ENCODE results near the gene RPF1. TPM values are rescaled to one million over a fixed set of nuclear protein-coding genes. Genes with fewer than 3 reads are reported as not detected.
"Not testable (repeated sequence)": the region's sequence is repeated elsewhere in the genome, so short reads cannot be mapped to it uniquely, and the experiment has no call there.

RPF1 gene, protein sequence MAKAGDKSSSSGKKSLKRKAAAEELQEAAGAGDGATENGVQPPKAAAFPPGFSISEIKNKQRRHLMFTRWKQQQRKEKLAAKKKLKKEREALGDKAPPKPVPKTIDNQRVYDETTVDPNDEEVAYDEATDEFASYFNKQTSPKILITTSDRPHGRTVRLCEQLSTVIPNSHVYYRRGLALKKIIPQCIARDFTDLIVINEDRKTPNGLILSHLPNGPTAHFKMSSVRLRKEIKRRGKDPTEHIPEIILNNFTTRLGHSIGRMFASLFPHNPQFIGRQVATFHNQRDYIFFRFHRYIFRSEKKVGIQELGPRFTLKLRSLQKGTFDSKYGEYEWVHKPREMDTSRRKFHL
- 42.6 and 55.0 TPM in 2 replicates for total RNA-seq

DNA sequence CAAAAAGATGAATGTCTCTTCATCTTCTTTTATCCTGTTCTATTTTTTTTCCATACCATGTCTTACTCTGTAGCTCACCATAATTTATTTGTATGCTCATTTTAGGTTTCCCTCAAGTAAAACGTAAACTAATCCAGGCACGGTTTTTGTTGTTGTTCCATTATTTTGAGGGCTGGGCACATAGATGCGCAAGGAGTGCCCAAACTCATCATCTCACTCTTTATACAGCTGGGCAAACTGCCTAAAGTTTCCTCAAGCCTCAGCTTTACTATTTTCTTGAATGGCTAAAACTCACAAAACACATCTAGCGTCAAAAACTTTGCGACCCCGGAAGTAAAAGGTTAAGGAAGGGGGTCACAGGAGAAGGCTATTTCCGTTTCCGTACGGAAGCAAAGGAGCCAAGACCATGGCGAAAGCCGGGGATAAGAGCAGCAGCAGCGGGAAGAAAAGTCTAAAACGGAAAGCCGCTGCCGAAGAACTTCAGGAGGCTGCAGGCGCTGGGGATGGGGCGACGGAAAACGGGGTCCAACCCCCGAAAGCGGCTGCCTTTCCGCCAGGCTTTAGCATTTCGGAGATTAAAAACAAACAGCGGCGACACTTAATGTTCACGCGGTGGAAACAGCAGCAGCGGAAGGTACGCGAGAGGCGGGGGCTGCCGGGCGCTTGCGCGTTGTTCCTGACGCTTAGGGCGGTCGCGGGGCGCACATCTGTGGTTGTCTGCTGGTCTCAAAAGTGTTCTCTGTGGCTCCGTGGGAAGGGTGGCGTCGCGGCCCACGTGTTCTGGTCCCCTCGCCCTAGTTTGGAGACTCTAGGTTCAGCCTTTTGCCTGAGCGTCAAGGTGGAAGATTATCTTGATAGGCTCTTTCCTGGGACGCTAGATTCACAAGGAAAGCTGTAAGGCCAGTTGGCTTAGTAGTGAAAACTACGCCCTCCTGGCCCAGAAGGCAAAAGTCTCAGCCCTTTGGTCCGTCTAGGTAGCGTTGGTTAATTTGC is at the start of gene RPF1:
RPF1 (plus strand) TSS at position 391 of the 993 bp plus-strand sequence; CDS start at position 407, 16 bp downstream.
- peak; percentile 77 for DNase-seq (ENCODE audit: low read depth)

DNA sequence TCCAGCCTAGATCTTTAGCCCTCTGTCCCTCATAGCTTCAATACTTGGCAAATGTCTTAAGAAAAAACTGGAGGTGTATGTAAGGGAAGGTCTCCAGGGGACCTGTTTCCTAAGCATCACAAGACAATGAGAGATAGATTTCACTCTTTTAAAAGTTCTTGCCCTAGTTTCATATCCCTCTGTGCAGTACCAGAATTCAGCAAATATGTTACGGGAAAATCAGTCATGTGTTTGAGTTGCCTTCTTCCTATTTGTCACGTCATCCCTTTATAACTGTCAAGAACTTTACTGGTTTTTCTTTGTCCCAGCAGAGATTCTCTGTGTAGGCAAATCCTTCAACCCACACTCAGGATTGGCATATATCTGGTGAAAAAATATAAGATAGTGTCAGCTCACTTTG is 48.5 kb upstream of the RPF1 start:
- DNase-seq (ENCODE audit: low read depth), result no peak

DNA sequence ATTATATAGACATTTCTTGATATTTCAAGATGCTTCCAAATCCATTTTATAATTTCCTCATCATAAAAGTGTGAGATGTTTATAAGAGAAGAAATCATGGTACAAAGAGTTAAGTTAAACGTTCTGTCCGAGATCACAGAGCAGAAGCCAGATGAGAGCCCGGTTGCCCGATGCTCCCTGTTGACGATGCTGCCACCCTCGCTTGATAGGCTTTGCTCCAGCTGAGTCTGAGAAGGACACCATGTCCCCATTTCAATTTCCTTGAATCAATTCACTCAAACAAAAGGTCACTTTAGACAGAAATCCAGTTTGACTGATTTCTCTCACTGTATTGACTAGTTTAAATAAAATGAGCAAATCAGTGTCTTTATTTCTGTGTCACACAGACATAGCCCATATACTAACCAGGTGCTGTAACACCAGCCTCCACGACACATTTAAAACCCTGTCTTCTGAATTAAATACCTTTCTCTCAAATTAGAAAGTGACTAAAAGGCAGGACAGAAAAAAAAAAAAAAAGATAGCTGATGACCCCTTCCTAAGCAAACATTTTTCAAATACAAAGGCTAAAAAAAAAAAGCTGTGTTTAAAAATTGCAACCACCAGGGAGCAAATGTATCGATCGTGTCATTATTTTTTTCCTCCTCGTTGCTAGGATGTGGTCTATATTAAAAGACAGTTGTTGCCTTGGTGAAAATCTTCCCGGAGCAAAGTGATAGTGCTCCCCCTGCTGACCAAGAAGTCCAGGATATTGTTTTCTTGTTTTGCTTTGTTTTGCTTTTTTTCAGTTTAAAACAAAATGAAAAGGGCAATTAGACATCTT is 45.6 kb upstream of the RPF1 start:
- peak; percentile 75 for DNase-seq (ENCODE audit: low read depth)

DNA sequence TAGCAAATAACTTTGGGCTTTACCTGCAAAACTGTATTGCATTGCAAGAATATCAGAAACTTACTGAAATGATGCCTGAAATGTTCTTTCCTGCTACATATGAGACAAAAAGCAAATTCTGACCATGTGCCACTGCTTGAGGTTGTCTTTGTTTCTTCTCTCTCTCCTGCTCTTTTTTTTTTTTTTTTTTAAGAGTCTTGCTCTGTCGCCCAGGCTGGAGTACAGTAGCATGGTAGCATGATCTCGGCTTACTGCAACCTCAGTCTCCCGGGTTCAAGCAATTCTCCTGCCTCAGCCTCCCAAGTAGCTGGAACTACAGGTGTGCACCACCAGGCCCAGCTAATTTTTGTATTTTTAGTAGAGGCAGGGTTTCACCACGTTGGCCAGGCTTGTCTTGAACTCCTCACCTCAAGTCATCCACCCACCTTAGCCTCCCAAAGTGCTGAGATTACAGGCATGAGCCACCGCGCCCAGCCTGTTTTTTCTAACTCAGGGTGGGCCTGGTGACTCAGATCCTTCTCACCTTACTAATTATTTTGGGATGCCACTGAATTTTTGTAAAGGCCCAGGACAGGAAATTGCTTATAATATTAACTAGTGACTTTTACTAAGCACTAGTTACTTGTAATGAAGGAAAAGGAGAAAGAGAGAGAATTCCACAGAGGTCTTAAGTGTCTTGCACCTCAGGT is 44.8 kb upstream of the RPF1 start:
- DNase-seq (ENCODE audit: low read depth), result peak; percentile 35

DNA sequence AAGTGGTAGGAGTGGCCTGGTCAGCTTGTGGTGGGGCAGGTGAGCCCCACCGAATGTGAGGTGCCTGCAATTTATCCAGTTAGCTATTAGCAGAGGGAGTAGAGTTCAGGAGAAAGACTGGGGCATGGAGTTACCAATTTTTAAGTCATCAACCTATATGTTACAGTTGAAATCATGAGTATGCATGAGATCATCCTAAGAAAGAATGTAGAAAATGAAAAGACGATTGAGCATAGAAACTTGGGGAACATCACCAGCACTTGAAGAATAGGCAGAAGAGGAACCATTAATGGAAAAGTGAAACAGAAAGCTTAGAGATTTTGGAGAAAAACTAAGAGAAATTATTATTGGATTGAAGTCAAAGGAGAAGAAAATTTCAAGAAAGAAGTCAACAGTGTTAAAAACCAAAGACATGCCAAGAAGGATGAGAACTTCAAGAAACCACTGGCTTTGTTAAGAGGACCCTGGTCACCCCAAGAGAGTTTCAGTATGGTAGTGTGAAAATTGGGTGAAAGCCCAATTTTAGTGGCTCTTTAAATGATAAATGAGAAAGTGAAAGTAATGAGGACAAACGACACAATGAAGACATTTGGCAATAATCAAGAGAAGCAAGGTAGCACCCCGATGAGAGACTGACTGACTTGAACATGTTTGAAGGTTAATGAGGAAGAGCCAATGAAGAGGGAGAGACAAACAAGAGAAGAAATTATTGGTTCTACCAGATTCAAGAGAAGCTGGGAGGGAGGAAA is 44.1 kb upstream of the RPF1 start:
- DNase-seq (ENCODE audit: low read depth), result peak; percentile 14

DNA sequence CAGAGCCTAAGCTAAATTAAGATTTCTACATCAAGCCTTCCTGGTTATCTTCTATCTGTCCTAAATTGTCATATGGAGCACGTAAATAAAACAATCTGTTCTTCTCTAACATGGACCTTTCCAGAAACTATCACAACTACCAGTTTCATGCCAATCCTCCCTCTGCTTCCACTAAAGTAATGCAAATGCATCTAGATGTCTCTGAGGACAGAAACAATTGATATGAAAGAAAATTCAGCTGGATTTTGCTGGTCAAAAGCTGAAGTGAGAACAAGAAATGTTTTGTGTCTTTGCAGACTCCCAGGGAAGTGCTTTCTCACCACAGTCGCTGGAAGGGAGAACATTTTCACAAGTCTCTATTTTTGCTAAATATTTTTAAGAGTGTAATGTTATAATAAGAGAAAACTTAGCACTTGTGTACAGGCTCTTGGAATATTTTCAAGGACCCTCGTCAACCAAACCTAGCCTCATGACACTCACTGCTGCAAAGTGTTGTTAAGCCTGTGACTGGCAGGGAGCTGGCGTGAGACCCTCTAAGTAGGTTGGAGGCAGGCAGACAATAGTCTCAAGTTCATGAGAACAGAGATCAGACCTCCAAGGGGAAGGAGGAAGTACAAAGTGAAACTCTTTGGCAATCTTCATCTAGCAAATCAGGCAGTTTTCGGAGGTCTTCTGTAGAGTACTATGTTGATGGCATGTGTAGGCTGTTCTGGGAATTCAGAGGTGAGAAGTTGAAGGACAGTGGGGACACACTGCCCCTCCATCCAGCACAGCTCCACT is 42.0 kb upstream of the RPF1 start:
- DNase-seq (ENCODE audit: low read depth), result no peak

DNA sequence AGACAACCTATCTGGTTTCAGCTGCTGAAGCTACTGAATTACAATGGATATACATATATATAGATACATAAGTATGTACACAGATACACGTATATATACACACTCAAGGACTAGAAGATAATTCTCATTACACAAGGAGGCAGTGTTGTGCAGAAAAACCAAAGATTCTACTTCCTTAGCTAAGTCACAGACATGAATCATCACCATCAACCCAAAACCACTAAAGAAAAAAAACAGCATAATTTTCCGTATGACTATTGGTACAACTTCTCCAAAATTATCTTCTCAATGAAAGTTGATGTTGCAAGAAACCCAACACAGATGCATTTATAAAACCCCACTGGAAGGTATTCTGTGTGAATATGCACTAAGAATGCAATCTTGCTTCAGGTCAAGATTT is 36.8 kb upstream of the RPF1 start:
- DNase-seq (ENCODE audit: low read depth), result peak; percentile 90

DNA sequence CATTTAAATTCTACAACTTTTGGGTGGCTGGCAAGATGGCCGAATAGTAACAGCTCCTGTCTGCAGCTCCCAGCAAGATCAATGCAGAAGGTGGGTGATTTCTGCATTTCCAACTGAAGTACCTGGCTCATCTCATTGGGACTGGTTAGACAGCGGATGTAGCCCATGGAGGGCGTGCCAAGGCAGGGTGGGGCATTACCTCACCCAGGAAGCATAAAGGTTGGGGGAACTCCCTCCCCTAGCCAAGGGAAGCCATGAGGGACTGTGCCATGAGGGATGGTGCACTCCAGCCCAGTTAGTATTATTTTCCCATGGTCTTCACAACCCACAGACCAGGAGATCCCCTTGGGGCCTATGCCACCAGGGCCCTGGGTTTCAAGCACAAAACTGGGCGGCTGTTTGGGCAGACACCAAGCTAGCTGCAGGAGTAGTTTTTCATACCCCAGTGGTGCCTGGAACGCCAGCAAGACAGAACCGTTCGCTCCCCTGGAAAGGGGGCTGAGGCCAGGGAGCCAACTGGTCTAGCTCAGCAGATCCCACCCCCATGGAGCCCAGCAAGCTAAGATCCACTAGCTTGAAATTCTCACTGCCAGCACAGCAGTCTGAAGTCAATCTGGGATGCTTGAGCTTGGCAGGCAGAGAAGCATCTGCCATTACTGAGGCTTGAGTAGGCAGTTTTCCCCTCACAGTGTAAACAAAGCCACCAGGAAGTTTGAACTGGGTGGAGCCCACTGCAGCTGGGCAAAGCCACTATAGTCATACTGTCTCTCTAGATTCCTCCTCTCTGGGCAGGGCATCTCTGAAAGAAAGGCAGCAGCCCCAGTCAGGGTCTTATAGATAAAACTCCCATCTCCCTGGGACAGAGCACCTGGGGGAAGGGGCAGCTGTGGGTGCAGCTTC is 36.1 kb upstream of the RPF1 start:
- not testable (repeated sequence) for DNase-seq (ENCODE audit: low read depth)

DNA sequence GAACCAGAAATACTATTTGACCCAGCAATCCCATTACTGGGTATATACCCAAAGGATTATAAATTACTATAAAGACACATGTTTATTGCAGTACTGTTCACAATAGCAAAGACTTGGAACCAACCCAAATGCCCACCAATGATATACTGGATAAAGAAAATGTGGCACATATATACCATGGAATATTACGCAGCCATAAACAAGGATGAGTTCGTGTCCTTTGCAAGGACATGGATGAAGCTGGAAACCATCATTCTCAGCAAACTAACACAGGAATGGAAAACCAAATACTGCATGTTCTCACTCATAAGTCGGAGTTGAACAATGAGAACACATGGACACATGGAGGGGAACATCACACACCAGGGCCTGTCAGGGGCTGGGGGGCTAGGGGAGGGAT is 30.4 kb upstream of the RPF1 start:
- not testable (repeated sequence) for DNase-seq (ENCODE audit: low read depth)

DNA sequence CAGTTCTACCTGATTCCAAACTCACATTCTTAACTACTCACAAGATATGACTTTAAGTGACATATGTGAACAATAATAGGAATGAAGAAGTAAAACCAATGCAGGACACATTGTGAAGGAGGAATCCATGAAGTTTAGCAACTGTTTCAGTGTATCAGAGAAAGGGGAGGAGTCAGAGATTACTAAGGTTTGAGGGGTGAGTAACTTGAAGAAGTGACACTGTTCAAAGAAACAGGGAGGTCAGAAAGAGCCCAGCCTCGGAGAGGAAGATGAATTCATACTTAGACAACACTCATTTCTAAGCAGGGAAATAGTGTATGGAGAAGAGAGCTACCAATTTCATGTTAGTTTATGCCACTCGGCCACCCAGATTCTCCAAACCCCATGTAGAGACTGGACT is 28.2 kb upstream of the RPF1 start:
- DNase-seq (ENCODE audit: low read depth), result no peak

DNA sequence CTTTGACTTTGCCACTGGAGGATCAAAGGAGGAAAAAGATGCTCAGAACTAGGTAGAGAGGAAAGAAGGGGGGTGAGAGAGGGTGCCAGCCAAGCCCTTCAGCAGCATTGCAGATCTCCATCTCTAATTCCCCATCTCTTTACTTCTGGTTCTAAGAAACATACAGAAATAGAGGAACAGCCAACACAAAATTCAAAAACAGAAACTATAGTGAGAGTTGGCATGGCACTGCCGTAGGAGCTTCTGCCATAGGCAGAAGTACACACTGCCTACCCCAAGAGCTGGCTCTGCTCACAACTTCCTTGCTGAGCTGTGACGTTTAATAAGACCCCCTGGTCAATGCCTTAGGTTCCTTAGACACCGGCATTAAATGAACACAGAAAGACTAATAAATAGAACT is 26.6 kb upstream of the RPF1 start:
- DNase-seq (ENCODE audit: low read depth), result no peak

DNA sequence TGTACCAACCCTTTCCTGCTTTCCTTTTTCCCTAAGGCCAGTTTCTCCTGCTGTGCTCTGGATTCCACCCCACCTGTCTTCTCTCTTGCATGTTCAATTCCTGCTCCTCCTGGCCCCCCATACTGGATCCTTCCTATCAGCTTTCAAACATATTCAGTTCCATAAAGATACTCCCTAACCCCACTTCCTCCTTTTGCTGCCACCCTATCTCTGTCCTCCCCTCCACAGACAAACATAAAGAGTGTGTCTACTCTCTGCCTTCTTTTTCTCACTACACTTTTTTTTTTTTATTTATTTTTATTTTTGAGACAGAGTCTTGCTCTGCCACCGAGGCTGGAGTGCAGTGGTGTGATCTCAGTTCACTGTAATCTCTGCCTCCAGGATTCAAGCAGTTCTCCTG is 16.9 kb upstream of the RPF1 start:
- no peak for DNase-seq (ENCODE audit: low read depth)

DNA sequence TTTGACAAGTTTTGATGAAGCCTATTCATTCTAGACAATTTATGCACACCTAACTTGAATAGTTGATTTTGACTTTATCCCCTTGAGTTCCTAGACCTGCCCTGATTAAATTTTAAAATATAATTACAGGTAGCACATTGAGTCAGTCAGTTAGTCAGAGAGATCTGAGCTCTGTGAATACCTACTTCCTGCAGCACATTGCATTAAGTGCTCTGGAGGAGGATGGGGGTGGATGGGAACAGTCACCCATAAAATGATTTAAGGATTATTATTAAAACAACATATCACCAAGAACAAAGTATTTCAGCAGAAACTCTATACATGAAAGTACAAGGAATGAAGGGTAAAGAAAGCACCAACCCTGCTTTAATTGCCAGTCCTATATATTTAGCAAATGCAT is 11.8 kb upstream of the RPF1 start:
- DNase-seq (ENCODE audit: low read depth), result peak; percentile 13

DNA sequence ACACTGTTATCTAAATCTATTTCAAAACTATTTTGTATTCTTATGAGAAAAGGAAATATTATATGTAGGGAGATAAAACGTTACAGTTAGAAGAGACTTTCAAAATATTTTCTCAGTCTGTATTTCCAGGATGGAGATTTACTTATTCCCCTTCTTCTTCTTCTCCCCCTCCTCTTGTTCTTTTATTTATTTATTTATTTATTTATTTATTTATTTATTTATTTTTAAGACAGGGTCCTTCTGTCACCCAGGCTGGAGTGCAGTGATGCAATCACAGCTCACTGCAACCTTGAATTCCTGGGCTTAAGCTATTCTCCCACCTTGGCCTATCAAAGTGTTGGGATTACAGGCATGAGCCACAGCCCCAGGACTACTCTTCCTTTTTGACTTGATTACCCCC is 2.8 kb upstream of the RPF1 start:
- no peak for DNase-seq (ENCODE audit: low read depth)

DNA sequence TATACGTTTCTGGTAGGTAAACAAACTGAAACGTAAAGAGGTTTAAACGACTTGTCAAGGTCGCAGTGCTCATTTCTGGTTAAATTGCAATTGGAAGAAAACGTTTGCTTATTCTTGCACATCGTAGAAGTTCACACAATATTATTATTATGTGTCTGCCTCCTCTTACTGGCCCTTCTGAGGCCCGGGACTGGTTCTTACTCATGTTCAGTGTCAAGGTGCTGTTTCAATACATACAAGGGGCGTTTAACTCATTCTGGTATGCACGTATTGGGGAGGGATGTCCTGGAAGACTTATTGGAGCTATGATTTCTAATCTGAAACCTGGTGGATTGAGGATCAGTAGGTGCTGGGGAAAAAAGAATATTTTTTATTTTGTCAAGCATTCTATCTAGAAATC is 932 bp downstream of the RPF1 start:
- no peak for DNase-seq (ENCODE audit: low read depth)

DNA sequence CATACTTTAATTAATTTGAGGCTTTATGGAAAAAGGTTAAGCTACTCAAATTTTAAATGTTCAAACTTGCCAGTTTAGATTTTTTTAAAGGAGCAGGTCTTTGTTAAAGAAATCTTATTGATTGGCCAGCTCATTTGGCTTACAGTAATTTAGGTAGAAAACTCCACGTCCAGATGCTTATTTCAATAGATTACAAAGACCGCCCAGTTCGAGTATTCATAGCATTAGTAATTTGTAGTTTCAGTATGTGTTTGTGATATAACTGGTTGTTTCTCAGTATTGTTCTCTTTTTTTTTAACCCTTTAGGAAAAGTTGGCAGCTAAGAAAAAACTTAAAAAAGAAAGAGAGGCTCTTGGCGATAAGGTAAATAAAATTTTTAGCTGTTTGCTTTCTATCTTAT is 1.6 kb downstream of the RPF1 start:
- DNase-seq (ENCODE audit: low read depth), result no peak

DNA sequence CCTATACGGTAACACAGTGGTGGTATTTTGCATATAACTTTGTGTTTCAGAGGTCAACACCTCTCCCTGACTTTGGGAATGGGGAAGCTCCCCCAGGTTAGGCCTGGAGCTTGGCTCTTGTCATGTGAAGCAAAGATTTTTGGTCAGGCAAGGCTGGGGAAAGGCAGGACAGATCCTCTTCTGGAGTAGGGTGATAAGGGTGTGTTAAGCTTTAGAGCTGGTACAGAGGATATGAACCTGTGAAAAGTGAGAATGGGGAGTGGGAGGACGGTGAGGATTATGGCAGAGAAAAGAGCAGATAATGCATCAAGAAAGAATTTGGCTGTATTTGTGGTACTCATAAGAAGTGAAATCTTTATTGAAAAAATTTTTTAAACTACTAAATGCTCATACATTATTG is 2.3 kb downstream of the RPF1 start:
- DNase-seq (ENCODE audit: low read depth), result no peak

DNA sequence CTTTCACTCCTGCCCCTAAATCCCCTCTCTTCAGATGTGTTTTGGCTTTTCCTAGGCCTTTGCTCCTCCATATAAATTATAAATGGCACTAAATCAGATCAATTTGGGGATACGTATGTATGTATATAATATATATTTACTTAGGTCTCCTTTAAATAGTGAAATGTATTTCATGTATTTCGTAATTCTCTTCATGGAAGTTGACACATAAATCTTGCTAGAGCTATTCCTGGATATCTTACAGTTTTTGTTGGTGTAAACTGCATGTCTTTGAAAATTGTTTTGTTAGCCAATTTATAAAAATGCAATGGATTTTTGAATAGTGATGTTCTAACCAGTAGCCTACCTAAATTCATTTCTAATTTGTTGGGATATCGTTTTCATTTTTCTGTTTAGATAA is 9.0 kb downstream of the RPF1 start:
- no peak for DNase-seq (ENCODE audit: low read depth)

DNA sequence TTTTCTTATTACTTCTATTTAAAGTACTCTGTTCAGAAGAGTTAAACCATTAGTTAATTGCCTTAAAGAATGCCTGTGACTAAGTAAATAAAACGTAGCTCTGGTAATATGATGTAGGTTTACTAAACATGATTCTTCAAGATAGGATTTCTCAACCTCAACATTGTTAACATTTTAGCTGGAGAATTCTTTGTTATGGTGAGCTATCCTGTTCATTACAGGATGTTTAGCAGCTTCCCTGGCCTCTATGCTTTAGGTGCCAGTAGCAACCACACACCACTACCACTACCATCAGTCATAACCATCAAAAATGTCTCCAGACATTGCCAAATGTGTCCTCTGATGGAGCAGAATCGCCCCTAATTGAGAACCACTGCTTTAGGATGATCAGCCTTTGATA is 10.7 kb downstream of the RPF1 start:
- DNase-seq (ENCODE audit: low read depth), result no peak

Data from renal cortical epithelial cell (primary cell).